ENCODE results near the gene CLIC6. TPM values are rescaled to one million over a fixed set of nuclear protein-coding genes. Genes with fewer than 3 reads are reported as not detected.

Gene CLIC6
- total RNA-seq, 4 donors from 2014 or later, result 3.9 to 23.9 (median 8.0) TPM

DNA sequence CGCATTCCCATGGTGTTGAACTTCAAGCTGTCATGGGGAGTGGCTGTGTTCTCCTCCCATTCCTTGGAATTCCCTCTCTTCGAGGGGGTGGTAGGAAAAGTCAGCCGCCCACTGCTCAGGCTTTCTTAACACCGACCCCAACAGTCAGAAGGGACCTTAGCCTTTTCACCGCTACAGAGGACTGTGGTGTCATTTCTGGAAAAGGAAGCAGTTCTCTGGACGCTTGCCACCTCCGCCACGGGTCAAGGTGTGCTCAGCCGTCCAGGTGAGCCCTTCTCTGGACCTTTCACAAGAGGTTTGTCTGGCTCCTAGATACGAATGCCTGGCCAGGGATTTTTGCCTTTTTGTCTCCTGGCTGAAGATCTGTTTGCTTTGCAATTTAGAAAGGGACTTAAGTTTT, 31.8 kb downstream of the CLIC6 start:
- no peaks in the 10 kb centered on the region for H3K27me3 ChIP-seq
- intact Hi-C loops (cut with DNase I), result no loop called here
- 59 to 68% methylated on average over 10 of the region's 10 CpGs for WGBS, 2 donors

DNA sequence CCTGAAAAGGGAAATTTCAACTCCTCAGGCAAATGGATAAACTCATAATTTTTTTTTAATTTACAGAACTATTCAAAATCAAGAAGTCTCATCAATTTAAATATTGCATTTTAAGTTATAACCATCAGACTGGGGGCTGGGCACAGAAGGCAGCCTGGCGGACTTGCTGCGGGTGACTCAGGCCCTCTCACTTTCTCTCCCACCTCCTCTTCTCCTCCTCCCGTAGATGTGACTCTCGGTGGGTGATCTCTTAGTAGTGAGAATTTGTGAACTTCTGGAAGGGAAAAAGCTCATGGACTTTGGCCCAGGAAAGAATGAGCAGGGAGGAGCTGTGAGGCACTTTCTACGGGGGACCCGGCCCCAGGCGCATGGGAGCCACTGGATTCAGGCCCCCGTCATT, 32.9 kb downstream of the CLIC6 start:
- TF ChIP-seq, protein P1, sequence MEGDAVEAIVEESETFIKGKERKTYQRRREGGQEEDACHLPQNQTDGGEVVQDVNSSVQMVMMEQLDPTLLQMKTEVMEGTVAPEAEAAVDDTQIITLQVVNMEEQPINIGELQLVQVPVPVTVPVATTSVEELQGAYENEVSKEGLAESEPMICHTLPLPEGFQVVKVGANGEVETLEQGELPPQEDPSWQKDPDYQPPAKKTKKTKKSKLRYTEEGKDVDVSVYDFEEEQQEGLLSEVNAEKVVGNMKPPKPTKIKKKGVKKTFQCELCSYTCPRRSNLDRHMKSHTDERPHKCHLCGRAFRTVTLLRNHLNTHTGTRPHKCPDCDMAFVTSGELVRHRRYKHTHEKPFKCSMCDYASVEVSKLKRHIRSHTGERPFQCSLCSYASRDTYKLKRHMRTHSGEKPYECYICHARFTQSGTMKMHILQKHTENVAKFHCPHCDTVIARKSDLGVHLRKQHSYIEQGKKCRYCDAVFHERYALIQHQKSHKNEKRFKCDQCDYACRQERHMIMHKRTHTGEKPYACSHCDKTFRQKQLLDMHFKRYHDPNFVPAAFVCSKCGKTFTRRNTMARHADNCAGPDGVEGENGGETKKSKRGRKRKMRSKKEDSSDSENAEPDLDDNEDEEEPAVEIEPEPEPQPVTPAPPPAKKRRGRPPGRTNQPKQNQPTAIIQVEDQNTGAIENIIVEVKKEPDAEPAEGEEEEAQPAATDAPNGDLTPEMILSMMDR (IDR thresholded peaks at IDR 0.05), result no peak
- no peak for TF ChIP-seq POLR2A (IDR thresholded peaks at IDR 0.05)

More for the DNA sequence above, 31.8 kb downstream of the CLIC6 start:
- DNase-seq, result peak; percentile 75 to 87
- Histone ChIP-seq H3K9me3 (no peaks in the 10 kb centered on the region), H3K4me3 (replicated peaks in 1 of 3) (no peak overlapping the region), H3K27ac (peak overlapping the region in 1 of 3 donors; percentile 57), H3K4me1 (peaks cover 0 to 16% of the 10 kb centered on the region in 2 donors), H3K36me3 (no peaks in the 10 kb centered on the region)
- TF ChIP-seq, protein P1 (IDR thresholded peaks at IDR 0.05), result no peak
- no peak for TF ChIP-seq POLR2A (IDR thresholded peaks at IDR 0.05)

DNA sequence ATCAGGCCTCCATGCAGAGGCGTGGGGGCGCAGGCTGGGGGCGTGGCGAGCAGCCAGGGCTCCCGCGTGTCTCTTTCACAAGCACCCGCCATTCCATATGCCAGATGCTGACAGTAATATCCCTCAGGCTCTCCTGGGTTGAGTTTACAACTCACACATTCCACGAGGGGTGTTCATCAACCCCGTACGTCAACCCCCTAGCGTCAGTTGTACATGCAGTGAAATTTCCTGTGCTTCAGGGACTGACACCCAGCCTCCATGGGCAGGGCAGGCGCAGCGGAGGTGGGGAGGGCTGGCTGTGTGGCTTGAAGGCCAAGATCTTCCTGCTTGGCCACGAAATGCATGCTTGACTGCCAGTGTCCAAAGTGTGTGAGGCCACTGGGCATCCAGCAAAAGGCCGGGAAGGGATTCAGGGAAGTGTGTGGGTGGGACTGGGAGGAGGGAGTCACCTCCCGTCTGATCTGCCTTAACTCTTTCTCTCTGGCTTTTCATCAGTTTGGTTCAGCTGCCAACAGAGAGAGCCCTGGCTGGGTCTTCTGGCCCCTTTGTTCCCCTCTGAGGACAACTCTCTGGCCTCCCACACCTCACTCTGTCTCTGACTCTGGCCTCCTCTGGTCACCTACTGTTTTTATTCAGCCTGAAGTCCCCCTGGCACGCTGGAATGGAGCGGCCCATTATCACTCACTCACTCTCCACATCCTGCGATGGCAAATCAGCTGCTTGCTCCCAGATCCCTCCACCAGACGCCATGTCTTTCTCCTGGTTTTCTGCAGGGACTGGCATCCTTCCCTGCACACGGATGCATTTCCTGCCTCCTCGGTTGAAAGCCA, 33.8 kb downstream of the CLIC6 start:
- no peak for TF ChIP-seq POLR2A (IDR thresholded peaks at IDR 0.05)
- TF ChIP-seq, protein P1 (IDR thresholded peaks at IDR 0.05), result no peak
- Histone ChIP-seq H3K36me3 (no peaks in the 10 kb centered on the region), H3K4me1 (peaks cover 0 to 16% of the 10 kb centered on the region in 2 donors), H3K27me3 (no peaks in the 10 kb centered on the region), H3K27ac (peak overlapping the region in 1 of 3 donors; percentile 26), H3K9me3 (no peaks in the 10 kb centered on the region), H3K4me3 (replicated peaks in 1 of 3) (no peak overlapping the region)
- intact Hi-C loops (cut with DNase I), result no loop called here
- 86 to 91% methylated on average over 18 to 22 of the region's 22 CpGs for WGBS, 2 donors
- DNase-seq, result peak; percentile 11 to 17

More for the DNA sequence above, 32.9 kb downstream of the CLIC6 start:
- no peaks in the 10 kb centered on the region for H3K9me3 ChIP-seq
- WGBS, 2 donors, result 81 to 86% methylated on average over 8 of the region's 8 CpGs
- H3K36me3 ChIP-seq, result no peaks in the 10 kb centered on the region
- no peak overlapping the region for H3K4me3 ChIP-seq (replicated peaks in 1 of 3)
- DNase-seq, result no peak
- intact Hi-C loops (cut with DNase I), result no loop called here
- H3K4me1 ChIP-seq, result peaks cover 0 to 16% of the 10 kb centered on the region in 2 donors
- no peaks in the 10 kb centered on the region for H3K27me3 ChIP-seq
- peak overlapping the region in 1 of 3 donors; percentile 26 for H3K27ac ChIP-seq

DNA sequence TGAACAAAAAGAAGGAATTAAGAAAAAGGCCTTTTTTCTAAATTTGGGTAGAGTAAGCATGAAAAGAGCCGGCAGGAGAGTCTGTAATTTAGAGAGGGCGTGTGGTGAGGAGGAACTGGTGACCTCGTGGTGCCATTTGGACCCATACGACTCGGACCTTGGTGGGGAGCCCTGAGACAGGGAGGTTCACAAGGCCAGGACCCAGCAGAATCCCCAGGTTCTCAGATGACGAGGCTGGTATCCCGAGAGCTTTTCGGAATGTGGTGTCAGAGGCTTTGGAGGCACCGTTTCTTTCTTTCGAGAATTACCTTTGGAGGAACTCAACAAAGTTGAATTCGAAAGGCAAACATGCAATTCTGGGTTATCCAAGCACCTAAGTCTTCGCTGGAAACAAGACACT, 34.8 kb downstream of the CLIC6 start:
- H3K27ac ChIP-seq, result peak overlapping the region in 1 of 3 donors; percentile 26
- TF ChIP-seq, protein P1 (IDR thresholded peaks at IDR 0.05), result no peak
- no peak for TF ChIP-seq POLR2A (IDR thresholded peaks at IDR 0.05)
- WGBS, 2 donors, result 94 to 95% methylated on average over 12 of the region's 12 CpGs
- peaks cover 0 to 16% of the 10 kb centered on the region in 2 donors for H3K4me1 ChIP-seq
- no peak overlapping the region for H3K4me3 ChIP-seq (replicated peaks in 1 of 3)
- H3K36me3 ChIP-seq, result no peaks in the 10 kb centered on the region
- no peaks in the 10 kb centered on the region for H3K27me3 ChIP-seq
- DNase-seq, result no peak
- no peaks in the 10 kb centered on the region for H3K9me3 ChIP-seq
- intact Hi-C loops (cut with DNase I), result no loop called here

DNA sequence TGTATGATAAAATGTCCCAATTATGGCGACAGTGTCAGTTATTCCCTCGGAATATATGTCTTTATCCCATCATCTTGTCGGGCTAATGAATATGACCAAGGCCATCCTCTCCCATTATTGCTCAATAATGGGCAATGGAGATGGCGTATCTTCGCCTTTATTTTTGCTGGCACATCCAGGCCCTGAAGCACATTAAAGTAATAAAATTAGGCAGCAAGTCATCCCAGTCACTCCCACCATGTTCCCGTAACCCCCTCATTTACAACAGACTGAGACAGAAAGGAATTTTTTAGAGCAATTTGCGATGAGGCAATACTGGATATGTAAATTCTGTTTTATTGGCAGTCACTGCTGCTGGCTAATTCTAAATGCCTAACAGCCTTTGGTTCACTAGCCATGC, 35.3 kb downstream of the CLIC6 start:
- intact Hi-C loops (cut with DNase I), result no loop called here
- no peaks in the 10 kb centered on the region for H3K27me3 ChIP-seq
- no peak overlapping the region for H3K4me3 ChIP-seq (replicated peaks in 1 of 3)
- 78 to 84% methylated on average over 7 of the region's 7 CpGs for WGBS, 2 donors
- H3K9me3 ChIP-seq, result no peaks in the 10 kb centered on the region
- H3K4me1 ChIP-seq, result peaks cover 0 to 16% of the 10 kb centered on the region in 2 donors
- DNase-seq, result no peak
- TF ChIP-seq, protein P1 (IDR thresholded peaks at IDR 0.05), result no peak
- no peak for TF ChIP-seq POLR2A (IDR thresholded peaks at IDR 0.05)
- H3K27ac ChIP-seq, result peak overlapping the region in 2 of 3 donors; percentile 20 to 53
- no peaks in the 10 kb centered on the region for H3K36me3 ChIP-seq
